Keratinocyte (primary cell): ENCODE measurements around the gene PTPN4. TPM values are rescaled to one million over a fixed set of nuclear protein-coding genes. Genes with fewer than 3 reads are reported as not detected.

Experiments
- DNase-seq: peaks from one replicate; pipeline ENCODE4 v3.0.0-alpha.2; 2011; ENCODE audit warnings: low read depth, missing footprints, low spot score
- FAIRE-seq: peaks from 2 replicates; lab custom pipeline; 2011; peaks lifted over from hg19 to GRCh38; lab: Jason Lieb, UNC
- H2AFZ ChIP-seq: 2 replicates; pipeline ENCODE4 v1.6.0; 2012; ENCODE audit warnings: low read length, control low read depth, inconsistent platforms; ENCODE audit not compliant: control insufficient read depth
- H3K27ac ChIP-seq: 2 replicates; pipeline ENCODE4 v1.5.1; 2011; ENCODE audit warnings: low read length; ENCODE audit not compliant: control insufficient read depth, insufficient read depth
- H3K27me3 ChIP-seq: 3 replicates; pipeline ENCODE4 v1.6.0; 2011; ENCODE audit warnings: low read length; ENCODE audit not compliant: control insufficient read depth, insufficient read depth; ENCODE audit errors: extremely low read depth
- H3K36me3 ChIP-seq, 2 experiments: 2 replicates in 1 of 2; 3 replicates in 1 of 2; pipeline ENCODE4 v1.5.1; 2011; ENCODE audit warnings: low read length in 2 of 2, mild to moderate bottlenecking in 1 of 2; ENCODE audit not compliant: control insufficient read depth in 2 of 2, insufficient read depth in 2 of 2; ENCODE audit errors: extremely low read depth in 1 of 2
- H3K4me1 ChIP-seq: 3 replicates; pipeline ENCODE4 v1.5.1; 2011; ENCODE audit warnings: low read length; ENCODE audit not compliant: control insufficient read depth, insufficient read depth; ENCODE audit errors: extremely low read depth
- H3K4me2 ChIP-seq: 3 replicates; pipeline ENCODE4 v1.6.0; 2011; ENCODE audit warnings: low read depth, low read length; ENCODE audit not compliant: control insufficient read depth, insufficient read depth; ENCODE audit errors: extremely low read depth
- H3K4me3 ChIP-seq, 3 experiments: fragments of 200-600 bp in 1 of 3; sonication (generic) in 1 of 3; 2 replicates in 2 of 3; 3 replicates in 1 of 3; pipeline ENCODE4 v1.5.1; 2011 to 2016; ENCODE audit warnings: low read length in 3 of 3, mild to moderate bottlenecking in 3 of 3, control low read depth in 2 of 3, inconsistent platforms in 1 of 3, low read depth in 1 of 3, mixed read lengths in 1 of 3, mixed run types in 1 of 3, moderate library complexity in 1 of 3; ENCODE audit not compliant: control insufficient read depth in 2 of 3, insufficient read depth in 2 of 3; ENCODE audit errors: extremely low read depth in 1 of 3
- H3K79me2 ChIP-seq: 2 replicates; pipeline ENCODE4 v1.6.0; 2012; ENCODE audit warnings: low read length; ENCODE audit not compliant: control insufficient read depth, insufficient read depth
- H3K9ac ChIP-seq: 3 replicates; pipeline ENCODE4 v1.6.0; 2011; ENCODE audit warnings: low read length; ENCODE audit not compliant: control insufficient read depth, insufficient read depth; ENCODE audit errors: extremely low read depth
- H3K9me1 ChIP-seq: 3 replicates; pipeline ENCODE4 v1.6.0; 2011; ENCODE audit warnings: low read length; ENCODE audit not compliant: control insufficient read depth, insufficient read depth; ENCODE audit errors: extremely low read depth
- H3K9me3 ChIP-seq: 2 replicates; pipeline ENCODE4 v1.5.1; 2012; ENCODE audit warnings: low read depth, low read length; ENCODE audit not compliant: control insufficient read depth
- H4K20me1 ChIP-seq: 3 replicates; pipeline ENCODE4 v1.6.0; 2011; ENCODE audit warnings: low read length; ENCODE audit not compliant: control insufficient read depth, insufficient read depth; ENCODE audit errors: extremely low read depth
- EZH2 ChIP-seq: IDR thresholded peaks from one replicate; pipeline ENCODE4 v1.6.1; 2012; ENCODE audit warnings: inconsistent platforms, mild to moderate bottlenecking, low read length, moderate library complexity
- dilution Hi-C: fragments of 300-500 bp; cut with MboI; formaldehyde crosslinking; loops from one replicate; pipeline ENCODE4 v1.7.0; 2020; ENCODE audit warnings: low sequenced_read_pairs; ENCODE audit not compliant: extremely low pct_ligation_motif_present
- polyA plus RNA-seq, 5 experiments: library from polyadenylated mRNA; depleted of rRNA in 3 of 5; stranded (reverse) in 3 of 5; stranded (forward) in 1 of 5; unstranded in 1 of 5; fragments of >200 nt; gene quantifications; 1 replicate in 1 of 5; 2 replicates in 3 of 5; 3 replicates in 1 of 5; pipeline versions ENCODE4 v1.2.1 to v1.2.3, GENCODE V29; 2011 to 2012; ENCODE audit warnings: missing spikeins in 2 of 5, low read depth in 1 of 5, low replicate concordance in 1 of 5
- TF ChIP-seq, protein P1 (sequence below), 3 experiments: IDR thresholded peaks in 1 of 3; conservative IDR thresholded peaks in 1 of 3; optimal IDR thresholded peaks in 1 of 3; 2 replicates in 2 of 3; 3 replicates in 1 of 3; pipeline versions ENCODE3 to v1.5.1; 2011; ENCODE audit warnings: low read length in 3 of 3, mild to moderate bottlenecking in 3 of 3, moderate library complexity in 2 of 3, control low read depth in 1 of 3, inconsistent platforms in 1 of 3; ENCODE audit not compliant: insufficient read depth in 2 of 3; ENCODE audit errors: extremely low read depth in 1 of 3

The PTPN4 gene
- polyA plus RNA-seq, 1 donor (not counting 4 experiments of a cell fraction or from before 2014, with no cell fraction given) = 20.6 TPM

DNA sequence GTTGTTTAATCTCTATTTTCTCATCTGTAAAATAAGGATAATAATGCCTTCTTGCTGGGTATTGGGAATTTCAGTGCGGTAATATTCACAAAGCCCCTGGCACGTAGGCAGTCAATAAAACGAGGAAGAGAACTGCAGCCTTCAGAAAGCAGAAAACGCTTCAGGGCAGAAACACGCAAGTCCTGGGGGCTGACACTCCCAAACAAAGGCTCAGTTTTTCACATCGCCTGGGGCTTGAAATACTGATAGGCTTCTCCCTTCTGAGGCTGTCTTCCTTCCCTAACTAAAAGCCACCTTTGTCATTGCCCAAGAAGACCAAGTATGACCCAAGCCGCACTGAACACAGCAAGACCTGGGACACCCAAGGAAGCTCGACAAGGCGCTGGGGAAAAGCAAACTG is 48.4 kb upstream of the PTPN4 start:
- Histone ChIP-seq H3K4me1 (no peaks in the 10 kb centered on the region), H3K27me3 (peaks cover 3% of the 10 kb centered on the region), H3K27ac (no peak overlapping the region), H3K9me3 (no peaks in the 10 kb centered on the region), H3K36me3 (no peaks in the 10 kb centered on the region), H2AFZ (no peak overlapping the region), H3K4me2 (no peak overlapping the region), H4K20me1 (no peaks in the 10 kb centered on the region), H3K9me1 (no peaks in the 10 kb centered on the region), H3K9ac (no peak overlapping the region), H3K4me3 (no peak overlapping the region), H3K79me2 (no peaks in the 10 kb centered on the region)
- DNase-seq (no peak), FAIRE-seq (no peak)
- no peak for TF ChIP-seq EZH2
- TF ChIP-seq, protein P1, sequence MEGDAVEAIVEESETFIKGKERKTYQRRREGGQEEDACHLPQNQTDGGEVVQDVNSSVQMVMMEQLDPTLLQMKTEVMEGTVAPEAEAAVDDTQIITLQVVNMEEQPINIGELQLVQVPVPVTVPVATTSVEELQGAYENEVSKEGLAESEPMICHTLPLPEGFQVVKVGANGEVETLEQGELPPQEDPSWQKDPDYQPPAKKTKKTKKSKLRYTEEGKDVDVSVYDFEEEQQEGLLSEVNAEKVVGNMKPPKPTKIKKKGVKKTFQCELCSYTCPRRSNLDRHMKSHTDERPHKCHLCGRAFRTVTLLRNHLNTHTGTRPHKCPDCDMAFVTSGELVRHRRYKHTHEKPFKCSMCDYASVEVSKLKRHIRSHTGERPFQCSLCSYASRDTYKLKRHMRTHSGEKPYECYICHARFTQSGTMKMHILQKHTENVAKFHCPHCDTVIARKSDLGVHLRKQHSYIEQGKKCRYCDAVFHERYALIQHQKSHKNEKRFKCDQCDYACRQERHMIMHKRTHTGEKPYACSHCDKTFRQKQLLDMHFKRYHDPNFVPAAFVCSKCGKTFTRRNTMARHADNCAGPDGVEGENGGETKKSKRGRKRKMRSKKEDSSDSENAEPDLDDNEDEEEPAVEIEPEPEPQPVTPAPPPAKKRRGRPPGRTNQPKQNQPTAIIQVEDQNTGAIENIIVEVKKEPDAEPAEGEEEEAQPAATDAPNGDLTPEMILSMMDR (optimal IDR thresholded peaks at IDR 0.05 in 1 of 3, IDR thresholded peaks at IDR 0.05 in 1 of 3, conservative IDR thresholded peaks at IDR 0.05 in 1 of 3; ENCODE audit: extremely low read depth in 1 of 3, insufficient read depth in 2 of 3, low read length in 3 of 3) = no peak
- dilution Hi-C loops = no loop called here

DNA sequence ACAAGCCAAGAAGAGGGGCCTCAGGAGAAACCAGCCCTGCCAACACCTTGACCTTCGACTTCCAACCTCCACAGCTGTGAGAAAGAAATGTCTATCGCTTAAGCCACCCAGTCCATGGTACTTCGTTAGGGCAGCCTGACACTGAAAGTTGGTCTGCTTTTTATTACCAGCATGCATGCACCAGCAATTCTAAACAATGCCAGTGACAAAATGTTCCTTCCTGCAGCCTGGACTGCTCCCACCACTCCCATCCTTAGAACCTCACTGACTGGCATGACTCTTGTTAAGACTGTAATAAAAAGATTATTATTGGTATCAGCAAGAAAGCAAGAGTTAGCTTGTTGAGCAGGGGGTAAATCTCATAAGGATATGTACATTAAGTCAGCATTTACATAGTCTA is 47.2 kb upstream of the PTPN4 start:
- Histone ChIP-seq H2AFZ (no peak overlapping the region), H3K9me3 (no peaks in the 10 kb centered on the region), H3K79me2 (no peaks in the 10 kb centered on the region), H3K4me1 (no peaks in the 10 kb centered on the region), H3K27ac (no peak overlapping the region), H3K4me3 (no peak overlapping the region), H3K36me3 (no peaks in the 10 kb centered on the region), H4K20me1 (no peaks in the 10 kb centered on the region), H3K27me3 (peaks cover 3% of the 10 kb centered on the region), H3K9ac (no peak overlapping the region), H3K4me2 (no peak overlapping the region), H3K9me1 (no peaks in the 10 kb centered on the region)
- dilution Hi-C loops = no loop called here
- DNase-seq (no peak), FAIRE-seq (no peak)
- TF ChIP-seq, protein P1 (optimal IDR thresholded peaks at IDR 0.05 in 1 of 3, IDR thresholded peaks at IDR 0.05 in 1 of 3, conservative IDR thresholded peaks at IDR 0.05 in 1 of 3; ENCODE audit: extremely low read depth in 1 of 3, insufficient read depth in 2 of 3, low read length in 3 of 3) = no peak
- no peak for TF ChIP-seq EZH2
